Measurements from ENCODE around the gene PPFIBP2. TPM values are rescaled to one million over a fixed set of nuclear protein-coding genes. Genes with fewer than 3 reads are reported as not detected.
A peak's percentile ranks its signal among the peaks of the same experiment; 100 is the strongest.

PPFIBP2 gene
- total and polyA plus RNA-seq, 10 of the 15 experiments (the other 5 are each of a cell fraction or from before 2014, with no cell fraction given), result 17.3 to 56.3 (median 39.2) TPM

DNA sequence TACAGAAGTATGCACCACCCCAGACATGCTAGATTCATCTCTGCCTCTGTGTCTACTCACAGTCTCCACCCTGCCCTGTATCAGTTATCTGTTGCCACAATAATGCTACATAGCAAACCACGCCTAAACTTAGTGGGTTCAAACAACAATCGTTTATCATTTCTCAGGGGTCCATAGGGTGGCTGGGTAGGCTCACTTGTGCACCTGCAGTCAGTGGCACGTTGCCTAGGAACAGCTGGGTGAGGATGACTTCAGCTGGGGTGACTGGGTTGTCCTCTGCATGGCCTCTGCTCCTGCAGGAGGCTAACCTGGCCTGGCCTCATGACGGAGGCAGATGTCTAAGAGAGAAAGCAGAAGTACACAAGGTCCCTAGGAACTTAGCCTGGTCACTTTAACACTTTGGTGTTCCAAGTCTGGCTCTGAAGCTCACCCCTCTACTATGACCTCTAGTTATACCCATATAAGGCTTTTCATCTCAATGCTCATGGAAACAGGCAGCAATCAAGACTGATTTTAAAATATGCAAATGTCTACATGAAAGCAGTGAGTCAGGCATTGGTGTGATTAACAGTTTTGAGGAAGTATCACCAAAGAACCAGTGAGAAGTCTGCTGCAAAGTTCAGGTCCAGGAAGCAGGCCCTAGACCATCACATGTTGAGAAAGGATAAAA lies 17.8 kb upstream of the PPFIBP2 start (continued):
- TF ChIP-seq SKIL (IDR thresholded peaks at IDR 0.05; ENCODE audit: low read depth, poor library complexity, severe bottlenecking), result no peak
- TF ChIP-seq NKRF (conservative IDR thresholded peaks at IDR 0.05), result no peak
- peak; percentile 16 to 35; a peak in 2 of 4 replicates for TF ChIP-seq IKZF2 (IDR thresholded peaks at IDR 0.05)
- TF ChIP-seq BRCA1 (IDR thresholded peaks at IDR 0.05; ENCODE audit: low read depth, low read length), result no peak
- no peak for TF ChIP-seq YY1 (IDR thresholded peaks at IDR 0.05; ENCODE audit: low read depth, low read length)
- TF ChIP-seq CHD1 (IDR thresholded peaks at IDR 0.05; ENCODE audit: low read depth, low read length), result no peak
- peak; percentile 61 for TF ChIP-seq DPF2 (IDR thresholded peaks at IDR 0.05)
- no peak for TF ChIP-seq ZNF24 (IDR thresholded peaks at IDR 0.05)
- TF ChIP-seq ELK1 (IDR thresholded peaks at IDR 0.05; ENCODE audit: low read depth, low read length), result no peak
- no peak for TF ChIP-seq IRF4 (IDR thresholded peaks at IDR 0.05; ENCODE audit: low read depth, low read length)
- no peak for TF ChIP-seq ASH2L (IDR thresholded peaks at IDR 0.05; ENCODE audit: borderline replicate concordance, low read depth)
- TF ChIP-seq EP300 (IDR thresholded peaks at IDR 0.05; ENCODE audit: borderline replicate concordance in 1 of 2, control insufficient read depth in 1 of 2, low read depth in 2 of 2, low read length in 2 of 2), result 0 out of 4 replicates have a peak, but pooled peaks of 1 of the 2 experiments have one; percentile 38
- no peak for TF ChIP-seq MYB (IDR thresholded peaks at IDR 0.05; ENCODE audit: borderline replicate concordance, low read depth, low read length)
- TF ChIP-seq HDAC6 (IDR thresholded peaks at IDR 0.05; ENCODE audit: unreplicated experiment), result no peak

Measured in GM12878 (cell line).